ENCODE results near the gene MEGF11. TPM values are rescaled to one million over a fixed set of nuclear protein-coding genes. Genes with fewer than 3 reads are reported as not detected.

Gene MEGF11
- total RNA-seq, 1 experiment from 2014 or later, result 0.09 TPM

DNA sequence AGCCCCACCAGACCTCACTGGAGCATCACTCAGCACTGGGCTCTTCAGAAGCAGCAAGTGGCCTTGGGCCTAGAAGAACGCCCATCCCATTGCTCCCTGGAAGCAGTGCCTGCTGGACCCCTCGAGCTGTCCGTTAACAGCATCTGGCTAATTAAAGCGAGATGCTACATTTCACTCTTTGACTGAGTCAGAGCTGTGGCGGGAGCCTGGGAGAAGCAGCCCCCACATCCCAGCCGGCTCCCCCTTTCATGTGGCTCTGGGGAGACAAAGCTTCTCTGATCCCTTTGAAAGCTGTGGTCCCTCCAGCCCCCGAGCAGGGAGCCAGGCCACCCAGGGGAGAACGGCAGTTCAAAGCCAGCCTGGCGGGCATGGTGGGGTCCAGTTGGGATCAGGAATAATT is 103.7 kb downstream of the MEGF11 start:
- Mint-ChIP-seq H3K36me3 (ENCODE audit: insufficient read depth, unreplicated experiment) (no peaks in the 10 kb centered on the region), H3K4me3 (ENCODE audit: low read depth, unreplicated experiment) (no peak overlapping the region), H3K27me3 (ENCODE audit: unreplicated experiment) (peaks cover 61% of the 10 kb centered on the region), H3K9me3 (ENCODE audit: low read depth, unreplicated experiment) (no peaks in the 10 kb centered on the region), H3K4me1 (ENCODE audit: low read depth, unreplicated experiment) (no peaks in the 10 kb centered on the region), H3K27ac (ENCODE audit: unreplicated experiment) (no peak overlapping the region)
- BruUV-seq (replicated peaks), result no TSS peak
- TF ChIP-seq CTCF (IDR thresholded peaks at IDR 0.05; ENCODE audit: unreplicated experiment), result no peak
- CTCF ChIA-PET, result no interaction called here
- intact Hi-C loops (cut with micrococcal nuclease; ENCODE audit: unreplicated experiment), result no loop called here
- DNase-seq, result no peak

DNA sequence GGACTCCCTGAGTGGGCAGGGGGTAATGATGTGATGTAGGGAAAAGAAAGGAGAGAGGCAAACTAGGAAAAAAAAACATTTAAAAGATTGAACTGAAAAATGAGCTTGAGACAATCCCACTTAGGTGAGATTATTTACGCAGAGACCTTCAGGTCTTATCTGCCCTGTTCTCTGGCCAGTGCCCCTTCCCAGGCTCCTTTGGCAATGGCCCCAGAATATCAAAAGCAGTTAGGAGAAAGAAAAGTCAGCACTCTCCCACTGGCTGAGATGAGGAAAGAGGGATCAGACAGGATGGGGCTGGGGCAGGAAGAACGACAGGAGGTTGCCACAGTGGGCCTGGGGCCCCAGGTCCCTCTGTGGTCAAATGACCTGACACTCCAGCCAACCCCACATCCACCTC is 105.4 kb downstream of the MEGF11 start:
- no peaks in the 10 kb centered on the region for H3K4me1 Mint-ChIP-seq (ENCODE audit: low read depth, unreplicated experiment)
- intact Hi-C loops (cut with micrococcal nuclease; ENCODE audit: unreplicated experiment), result no loop called here
- H3K4me3 Mint-ChIP-seq (ENCODE audit: low read depth, unreplicated experiment), result no peak overlapping the region
- no peaks in the 10 kb centered on the region for H3K36me3 Mint-ChIP-seq (ENCODE audit: insufficient read depth, unreplicated experiment)
- BruUV-seq (replicated peaks), result no TSS peak
- H3K27me3 Mint-ChIP-seq (ENCODE audit: unreplicated experiment), result peaks cover 44% of the 10 kb centered on the region
- H3K9me3 Mint-ChIP-seq (ENCODE audit: low read depth, unreplicated experiment), result no peaks in the 10 kb centered on the region
- DNase-seq, result no peak
- TF ChIP-seq CTCF (IDR thresholded peaks at IDR 0.05; ENCODE audit: unreplicated experiment), result no peak
- no peak overlapping the region for H3K27ac Mint-ChIP-seq (ENCODE audit: unreplicated experiment)
- CTCF ChIA-PET, result no interaction called here

GRCh38 chr15:66147440-66147839 is 106.1 kb downstream of the MEGF11 start:
- BruUV-seq (replicated peaks), result no TSS peak
- peaks cover 41% of the 10 kb centered on the region for H3K27me3 Mint-ChIP-seq (ENCODE audit: unreplicated experiment)

GRCh38 chr15:66145726-66146182 is 107.8 kb downstream of the MEGF11 start:
- Mint-ChIP-seq H3K27ac (ENCODE audit: unreplicated experiment) (no peak overlapping the region), H3K4me3 (ENCODE audit: low read depth, unreplicated experiment) (no peak overlapping the region), H3K36me3 (ENCODE audit: insufficient read depth, unreplicated experiment) (no peaks in the 10 kb centered on the region), H3K4me1 (ENCODE audit: low read depth, unreplicated experiment) (no peaks in the 10 kb centered on the region), H3K9me3 (ENCODE audit: low read depth, unreplicated experiment) (no peaks in the 10 kb centered on the region), H3K27me3 (ENCODE audit: unreplicated experiment) (peaks cover 29% of the 10 kb centered on the region)
- CTCF ChIA-PET, result no interaction called here
- intact Hi-C loops (cut with micrococcal nuclease; ENCODE audit: unreplicated experiment), result no loop called here
- TF ChIP-seq CTCF (IDR thresholded peaks at IDR 0.05; ENCODE audit: unreplicated experiment), result no peak
- no peak for DNase-seq
- BruUV-seq (replicated peaks), result no TSS peak

More at GRCh38 chr15:66147440-66147839, 106.1 kb downstream of the MEGF11 start:
- H3K4me1 Mint-ChIP-seq (ENCODE audit: low read depth, unreplicated experiment), result no peaks in the 10 kb centered on the region
- no peak for DNase-seq
- H3K27ac Mint-ChIP-seq (ENCODE audit: unreplicated experiment), result no peak overlapping the region
- no peak for TF ChIP-seq CTCF (IDR thresholded peaks at IDR 0.05; ENCODE audit: unreplicated experiment)
- intact Hi-C loops (cut with micrococcal nuclease; ENCODE audit: unreplicated experiment), result no loop called here
- H3K36me3 Mint-ChIP-seq (ENCODE audit: insufficient read depth, unreplicated experiment), result no peaks in the 10 kb centered on the region
- H3K9me3 Mint-ChIP-seq (ENCODE audit: low read depth, unreplicated experiment), result no peaks in the 10 kb centered on the region
- H3K4me3 Mint-ChIP-seq (ENCODE audit: low read depth, unreplicated experiment), result no peak overlapping the region
- CTCF ChIA-PET, result no interaction called here
